ENCODE data around the gene INSIG2.

- no peak for TF ChIP-seq CTCF (IDR thresholded peaks at IDR 0.05)
- TF ChIP-seq POLR2A (IDR thresholded peaks at IDR 0.05): no peak
Observed at GRCh38 chr2:118061135-118061955, 26.9 kb upstream of the INSIG2 start.

All from tibial nerve (tissue), 3 donors.